ENCODE data around the gene ARID1B. TPM values are rescaled to one million over a fixed set of nuclear protein-coding genes. Genes with fewer than 3 reads are reported as not detected.

The ARID1B gene
- polyA plus RNA-seq, 1 experiment = 17.0 TPM

DNA sequence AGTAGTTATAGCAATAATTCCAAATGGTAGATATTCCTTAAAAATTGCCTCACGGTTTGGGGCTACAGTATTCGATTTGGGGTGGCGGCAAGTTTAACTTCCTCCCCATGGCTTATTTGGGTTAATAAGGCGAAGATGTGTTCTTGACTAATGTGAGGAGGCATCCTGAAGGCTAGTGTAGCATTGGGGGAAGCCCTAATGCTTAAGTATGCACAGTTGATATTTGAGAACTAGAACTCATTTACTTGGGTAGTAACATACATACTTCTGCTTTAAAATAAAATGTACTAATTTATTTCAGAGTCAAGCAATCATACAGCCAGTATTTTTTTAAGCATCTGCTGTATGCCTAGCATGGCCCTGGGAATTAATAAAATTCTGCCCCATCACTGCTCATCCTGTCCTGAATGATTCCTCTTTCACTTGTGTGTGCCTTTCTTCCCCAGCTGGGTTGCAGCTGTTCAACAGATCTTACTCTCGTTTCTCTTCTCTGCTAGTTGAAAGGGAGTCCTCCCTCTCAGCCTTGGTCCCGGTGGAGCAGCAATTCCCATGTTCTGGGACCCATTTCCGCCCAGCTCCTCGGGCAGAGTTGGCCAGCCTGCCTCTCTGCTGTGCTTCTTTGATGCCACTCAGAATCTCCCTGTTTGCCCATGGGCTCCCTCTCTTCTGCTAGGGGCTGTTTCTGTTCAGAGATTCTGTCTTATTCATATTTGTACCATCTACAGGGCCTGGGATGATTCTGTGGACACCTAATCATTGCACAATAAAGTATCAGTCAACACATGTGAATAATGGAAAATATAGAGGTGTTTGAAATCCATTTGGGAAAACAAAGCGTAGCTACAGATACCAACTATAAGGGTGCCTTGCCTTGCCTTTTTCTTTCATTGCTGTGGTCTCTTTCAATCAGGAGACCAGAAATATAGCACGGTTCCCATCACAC is 104.8 kb downstream of the ARID1B start:
- H3K4me3 ChIP-seq (ENCODE audit: low read depth, low read length) = no peak overlapping the region
- ChIA-PET POLR2A (no interaction called here), CTCF (interaction anchor here (0.6 kb wide), 1 partner anchor 695 kb away, joined by 3 read pairs; no protein-coding TSS in a partner anchor)

DNA sequence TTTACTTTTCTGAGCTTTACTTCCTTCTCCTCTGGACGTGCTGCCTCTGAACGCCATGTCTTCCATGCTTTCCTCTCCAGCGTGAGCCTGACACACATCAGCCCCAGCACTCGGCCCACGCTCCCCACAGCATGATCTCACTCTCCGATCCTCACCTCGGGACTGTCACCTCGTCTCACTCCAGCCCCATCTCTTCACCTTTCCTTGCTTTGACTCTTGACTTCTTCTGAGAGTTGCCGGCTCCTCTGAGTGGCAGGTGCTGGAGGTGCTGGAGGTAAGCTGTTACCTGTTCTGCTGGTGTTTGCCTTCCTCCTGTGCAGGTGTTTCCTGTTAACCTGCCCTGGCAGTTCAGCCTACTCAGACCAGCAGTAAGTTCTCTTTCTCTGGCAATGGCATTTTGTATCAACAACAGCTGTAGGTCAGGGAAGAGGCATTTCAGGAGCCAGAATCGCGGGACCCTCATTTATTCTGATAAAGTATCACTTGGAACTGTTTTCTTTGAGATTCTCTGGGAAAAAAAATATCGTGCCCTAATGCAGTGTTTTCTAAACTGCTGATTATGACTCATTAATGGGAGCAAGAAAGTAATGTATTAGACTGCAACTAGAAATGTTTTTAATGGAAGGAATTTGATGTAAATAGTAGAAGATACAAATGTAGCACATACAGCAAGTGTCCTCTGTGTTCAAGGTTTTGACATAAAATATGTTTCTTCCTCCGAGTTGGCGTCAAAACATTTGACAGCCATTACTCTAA is 106.5 kb downstream of the ARID1B start:
- TF ChIP-seq, protein P1, sequence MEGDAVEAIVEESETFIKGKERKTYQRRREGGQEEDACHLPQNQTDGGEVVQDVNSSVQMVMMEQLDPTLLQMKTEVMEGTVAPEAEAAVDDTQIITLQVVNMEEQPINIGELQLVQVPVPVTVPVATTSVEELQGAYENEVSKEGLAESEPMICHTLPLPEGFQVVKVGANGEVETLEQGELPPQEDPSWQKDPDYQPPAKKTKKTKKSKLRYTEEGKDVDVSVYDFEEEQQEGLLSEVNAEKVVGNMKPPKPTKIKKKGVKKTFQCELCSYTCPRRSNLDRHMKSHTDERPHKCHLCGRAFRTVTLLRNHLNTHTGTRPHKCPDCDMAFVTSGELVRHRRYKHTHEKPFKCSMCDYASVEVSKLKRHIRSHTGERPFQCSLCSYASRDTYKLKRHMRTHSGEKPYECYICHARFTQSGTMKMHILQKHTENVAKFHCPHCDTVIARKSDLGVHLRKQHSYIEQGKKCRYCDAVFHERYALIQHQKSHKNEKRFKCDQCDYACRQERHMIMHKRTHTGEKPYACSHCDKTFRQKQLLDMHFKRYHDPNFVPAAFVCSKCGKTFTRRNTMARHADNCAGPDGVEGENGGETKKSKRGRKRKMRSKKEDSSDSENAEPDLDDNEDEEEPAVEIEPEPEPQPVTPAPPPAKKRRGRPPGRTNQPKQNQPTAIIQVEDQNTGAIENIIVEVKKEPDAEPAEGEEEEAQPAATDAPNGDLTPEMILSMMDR (IDR thresholded peaks at IDR 0.05; ENCODE audit: insufficient read depth, low read depth, low read length) = no peak
- no peaks in the 10 kb centered on the region for H3K27me3 ChIP-seq (ENCODE audit: control insufficient read depth, insufficient read depth, low read length)
- ChIA-PET CTCF (interaction anchor here (0.6 to 1.4 kb wide), 2 partner anchors 10 to 295 kb away, joined by 3 to 5 read pairs; no protein-coding TSS in a partner anchor), POLR2A (no interaction called here)
- DNase-seq (ENCODE audit: low read depth) = no peak
- no peaks in the 10 kb centered on the region for H3K36me3 ChIP-seq (ENCODE audit: control insufficient read depth, insufficient read depth, low read length)
- H3K4me3 ChIP-seq (ENCODE audit: low read depth, low read length) = no peak overlapping the region

More for the DNA sequence above, 104.8 kb downstream of the ARID1B start:
- DNase-seq (ENCODE audit: low read depth) = no peak
- Histone ChIP-seq H3K36me3 (ENCODE audit: control insufficient read depth, insufficient read depth, low read length) (no peaks in the 10 kb centered on the region), H3K27me3 (ENCODE audit: control insufficient read depth, insufficient read depth, low read length) (no peaks in the 10 kb centered on the region)
- TF ChIP-seq, protein P1 (IDR thresholded peaks at IDR 0.05; ENCODE audit: insufficient read depth, low read depth, low read length) = no peak

DNA sequence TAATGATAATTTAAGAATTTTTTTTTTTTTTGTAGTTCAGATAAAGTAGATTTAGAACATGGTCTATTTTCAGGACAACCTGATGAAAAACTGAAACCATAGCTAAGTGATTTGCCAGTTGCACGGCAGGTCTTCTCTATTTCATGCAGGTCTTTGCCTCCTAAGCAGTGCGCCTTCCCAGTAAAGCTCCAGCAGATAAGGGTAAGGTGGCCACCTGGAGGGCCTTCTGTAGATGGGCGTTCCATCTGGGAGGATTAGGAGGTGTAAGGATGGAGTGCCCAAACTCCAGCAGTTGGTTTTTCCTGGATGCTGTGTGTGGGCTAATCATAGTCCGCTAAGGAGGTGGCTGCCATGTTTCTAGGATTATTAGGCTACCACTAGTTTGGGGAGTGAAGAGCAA is 107.1 kb downstream of the ARID1B start:
- CTCF ChIA-PET = interaction anchor here (0.6 to 1.4 kb wide), 2 partner anchors 11 to 296 kb away, joined by 3 to 5 read pairs; no protein-coding TSS in a partner anchor
- POLR2A ChIA-PET = no interaction called here
- Histone ChIP-seq H3K27me3 (ENCODE audit: control insufficient read depth, insufficient read depth, low read length) (no peaks in the 10 kb centered on the region), H3K36me3 (ENCODE audit: control insufficient read depth, insufficient read depth, low read length) (no peaks in the 10 kb centered on the region), H3K4me3 (ENCODE audit: low read depth, low read length) (no peak overlapping the region)
- DNase-seq (ENCODE audit: low read depth) = no peak
- TF ChIP-seq, protein P1 (IDR thresholded peaks at IDR 0.05; ENCODE audit: insufficient read depth, low read depth, low read length) = no peak

DNA sequence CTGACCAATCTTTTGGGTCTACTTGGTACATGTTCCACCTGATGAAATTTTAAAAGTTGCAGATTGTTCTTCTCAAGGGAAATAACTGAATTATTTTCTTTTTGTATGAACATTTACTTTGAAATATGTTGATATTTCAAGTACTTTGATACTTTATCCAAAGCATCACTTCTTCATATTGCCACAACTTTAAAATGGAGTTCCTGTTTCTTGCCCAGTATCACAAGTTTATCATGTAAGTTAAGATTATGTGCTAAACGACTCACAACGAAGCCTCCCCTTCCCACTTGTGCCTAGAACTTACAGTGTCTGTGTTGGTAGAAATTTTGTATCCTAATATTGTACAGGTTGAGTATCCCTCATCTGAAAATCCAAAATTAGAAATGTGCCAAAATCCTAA is 108.4 kb downstream of the ARID1B start:
- no peak for DNase-seq (ENCODE audit: low read depth)
- ChIA-PET POLR2A (no interaction called here), CTCF (no interaction called here)
- H3K27me3 ChIP-seq (ENCODE audit: control insufficient read depth, insufficient read depth, low read length) = no peaks in the 10 kb centered on the region
- H3K36me3 ChIP-seq (ENCODE audit: control insufficient read depth, insufficient read depth, low read length) = no peaks in the 10 kb centered on the region
- no peak overlapping the region for H3K4me3 ChIP-seq (ENCODE audit: low read depth, low read length)
- TF ChIP-seq, protein P1 (IDR thresholded peaks at IDR 0.05; ENCODE audit: insufficient read depth, low read depth, low read length) = no peak

DNA sequence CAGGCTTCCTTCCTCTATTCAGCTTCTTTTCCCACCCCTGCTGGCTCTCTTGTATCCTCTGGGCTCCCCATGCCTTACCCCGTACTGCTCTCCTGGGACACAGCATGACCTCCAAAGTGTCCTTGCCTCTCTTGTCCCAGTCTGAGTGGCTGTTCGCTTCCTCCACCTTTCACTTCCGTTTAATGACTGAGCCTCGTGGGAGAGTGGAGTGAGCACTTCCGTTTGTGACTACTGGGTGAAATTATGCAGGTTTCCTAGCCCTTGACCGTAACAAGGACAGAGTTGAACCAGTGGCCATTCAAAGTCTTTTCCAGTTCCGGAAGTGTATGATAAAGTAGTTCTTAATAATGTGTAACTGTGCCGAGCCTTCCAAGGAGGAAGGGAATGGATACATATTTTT is 109.2 kb downstream of the ARID1B start:
- no peak for DNase-seq (ENCODE audit: low read depth)
- POLR2A ChIA-PET = no interaction called here
- CTCF ChIA-PET = no interaction called here

More for the DNA sequence above, 109.2 kb downstream of the ARID1B start:
- TF ChIP-seq, protein P1 (IDR thresholded peaks at IDR 0.05; ENCODE audit: insufficient read depth, low read depth, low read length) = no peak
- no peaks in the 10 kb centered on the region for H3K27me3 ChIP-seq (ENCODE audit: control insufficient read depth, insufficient read depth, low read length)
- H3K36me3 ChIP-seq (ENCODE audit: control insufficient read depth, insufficient read depth, low read length) = no peaks in the 10 kb centered on the region
- H3K4me3 ChIP-seq (ENCODE audit: low read depth, low read length) = no peak overlapping the region

Measured in BJ (cell line).